Left colon (tissue), 2 donors: Measurements from ENCODE around the gene FOXP1. TPM values are rescaled to one million over a fixed set of nuclear protein-coding genes. Genes with fewer than 3 reads are reported as not detected.

ENCODE experiments used
- ATAC-seq: fragments of 200-7000 bp; cut with Tn5 transposase; one replicate; pipeline ENCODE4 v1.9.1; 2020; ENCODE audit warnings: mild to moderate bottlenecking, moderate library complexity
- DNase-seq, 2 donors: peaks; one replicate each; pipeline ENCODE4 v3.0.0-alpha.2; 2020
- intact Hi-C, 2 donors: fragments of 100-400 bp; cut with DNase I in 1 of 2; cut with micrococcal nuclease in 1 of 2; formaldehyde crosslinking; loops; one replicate each; pipeline versions ENCODE4 v1.11.2 to v1.14.0; 2022; cut with DNase I, micrococcal nuclease
- microRNA-seq, 2 donors: library from miRNA; unstranded; fragments of <30 nt; microRNA quantifications; one replicate each; pipeline versions ENCODE4 v1.1.0 to v1.2.0, GENCODE V29; 2020
- total RNA-seq, 2 donors: library from RNA; stranded (reverse); fragmentation: NEBNext Ultra II Directional; extraction: Animal tissue kit (Norgen Biotek cat#: 25700); gene quantifications; one replicate each; pipeline ENCODE4 v1.2.1, GENCODE V29; 2021
- donor health status: DM: no; HTN: no; CAD: no.
- donor health status: DM: yes; HTN: yes; CAD: no.

The FOXP1 gene
- total RNA-seq, 2 donors from 2014 or later: 131 to 135 TPM

DNA sequence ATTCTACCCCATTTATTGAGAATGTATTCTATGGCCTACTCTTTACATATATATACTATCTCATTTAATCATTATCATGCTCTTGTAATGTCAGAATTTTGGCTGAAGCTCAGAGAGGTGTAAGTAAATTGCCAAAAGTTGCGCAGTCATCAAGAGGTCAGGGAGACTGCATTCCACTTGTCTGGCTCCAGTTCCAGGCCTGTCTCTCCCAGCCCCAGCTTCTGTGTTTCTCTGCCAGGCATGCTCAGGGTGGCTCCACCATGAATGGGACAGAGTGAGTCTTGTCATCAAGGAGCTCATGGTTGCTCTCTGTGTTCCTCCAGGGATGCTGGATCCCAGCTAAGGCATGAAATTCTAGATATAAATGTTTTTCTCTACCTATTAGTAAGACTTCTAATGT lies 635.9 kb downstream of the FOXP1 start:
- intact Hi-C loops: no loop called here
- no peak for DNase-seq
- ATAC-seq: no peak

- DNase-seq: no peak
- intact Hi-C loops: no loop called here
- ATAC-seq: no peak
These were observed 639.6 kb downstream of the FOXP1 start for GRCh38 chr3:70943886-70944285.

- intact Hi-C loops: no loop called here
- DNase-seq (no peak), ATAC-seq (no peak)
These were observed 650.3 kb downstream of the FOXP1 start for GRCh38 chr3:70933105-70933810.

- intact Hi-C loops: no loop called here
- DNase-seq (no peak), ATAC-seq (no peak)
These were observed 653.5 kb downstream of the FOXP1 start for GRCh38 chr3:70930066-70930465.

- intact Hi-C loops: no loop called here
- ATAC-seq: no peak
These were observed 656.3 kb downstream of the FOXP1 start for GRCh38 chr3:70927239-70927638.

DNA sequence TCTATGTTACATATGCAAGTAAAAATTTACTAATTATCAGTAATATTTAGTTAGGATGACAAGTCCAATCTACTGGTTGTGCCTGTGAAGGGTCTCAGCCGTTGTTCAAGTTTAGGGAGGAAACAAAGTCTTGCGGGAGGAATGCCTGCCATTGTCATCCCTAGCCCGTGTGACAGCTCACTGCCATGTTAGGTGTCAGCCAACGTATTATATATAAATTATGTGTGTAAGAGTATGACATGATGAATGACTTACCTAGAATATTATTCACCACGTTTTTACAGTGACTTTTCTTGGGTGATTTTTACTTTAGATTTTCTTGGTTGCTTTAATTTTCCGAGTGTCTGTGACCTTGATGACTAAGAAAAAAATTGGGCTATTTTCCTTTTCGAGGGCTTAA lies 656.7 kb downstream of the FOXP1 start:
- ATAC-seq (no peak), DNase-seq (no peak)
- intact Hi-C loops: no loop called here

More at GRCh38 chr3:70927239-70927638, 656.3 kb downstream of the FOXP1 start:
- DNase-seq: no peak

- DNase-seq (no peak), ATAC-seq (no peak)
- intact Hi-C loops: no loop called here
These were observed 663.9 kb downstream of the FOXP1 start for GRCh38 chr3:70919661-70920060.

DNA sequence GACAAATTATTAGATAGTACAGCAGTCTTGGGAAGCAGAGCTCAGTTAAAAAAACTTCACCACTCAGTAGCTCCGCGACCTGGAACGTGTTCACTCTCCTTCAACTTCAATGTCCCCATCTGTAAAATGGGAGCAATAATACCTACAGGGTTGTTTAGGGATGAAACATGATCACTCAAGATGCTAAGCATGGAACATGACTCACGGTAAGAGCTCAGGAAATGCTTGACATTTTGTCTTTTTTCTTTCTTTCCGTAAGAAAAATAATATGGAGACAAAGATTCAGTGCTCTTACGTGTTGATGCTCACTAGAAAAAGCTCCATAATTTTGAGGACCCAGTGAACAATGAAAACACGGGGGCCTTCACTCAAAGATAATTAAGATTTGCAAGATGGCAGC lies 664.4 kb downstream of the FOXP1 start:
- DNase-seq (no peak), ATAC-seq (no peak)
- intact Hi-C loops: no loop called here

- no peak for DNase-seq
- intact Hi-C loops: no loop called here
- ATAC-seq: no peak
These were observed 667.0 kb downstream of the FOXP1 start for GRCh38 chr3:70916375-70917055.

- DNase-seq (no peak), ATAC-seq (no peak)
- intact Hi-C loops: no loop called here
These were observed 668.7 kb downstream of the FOXP1 start for GRCh38 chr3:70914862-70915261.

DNA sequence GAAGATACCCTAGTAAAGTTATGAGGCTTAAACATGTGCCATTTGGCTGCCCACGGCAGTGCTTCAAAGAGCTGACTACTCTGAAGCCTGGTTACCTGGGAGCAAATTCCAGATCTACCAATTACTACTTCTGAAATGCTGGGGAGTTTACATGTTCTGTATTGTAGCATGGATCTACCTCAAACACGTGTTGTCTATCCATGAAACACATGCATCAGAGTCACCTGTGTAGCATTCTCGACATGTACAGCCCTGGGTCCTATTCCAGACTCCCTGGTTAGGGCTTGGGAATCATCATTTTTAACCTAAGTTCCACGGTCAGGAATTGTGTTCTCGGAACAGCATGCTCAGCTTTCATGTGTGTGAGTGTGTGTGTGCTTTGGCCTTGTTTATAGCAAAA lies 671.8 kb downstream of the FOXP1 start:
- intact Hi-C loops: no loop called here
- ATAC-seq (no peak), DNase-seq (no peak)

GRCh38 chr3:70905491-70905890 lies 678.0 kb downstream of the FOXP1 start:
- intact Hi-C loops: no loop called here
- ATAC-seq (no peak), DNase-seq (no peak)

Small RNA genes within 50 kb of the gene (microRNA-seq; reads per million reads assigned to microRNA genes)
- 3.2 to 4.1 reads per million in 2 donors for gene MIR1284

Other genes starting within 250 kb of the FOXP1 start
- 10 to 100 TPM; 43.1 to 49.4 TPM for gene EIF4E3, start 141.7 kb upstream of the FOXP1 start, total RNA-seq
- gene GPR27, start 170.1 kb upstream of the FOXP1 start, total RNA-seq: under 1 TPM; 0.49 to 0.70 TPM
- not detected for gene PROK2, start 201.4 kb upstream of the FOXP1 start, total RNA-seq